Measurements from ENCODE around the gene TAS1R3. TPM values are rescaled to one million over a fixed set of nuclear protein-coding genes. Genes with fewer than 3 reads are reported as not detected.

The TAS1R3 gene
- total and polyA plus RNA-seq, 2 of the 4 experiments (the other 2 are of a cell fraction) = under 0.01 to 0.05 TPM

DNA sequence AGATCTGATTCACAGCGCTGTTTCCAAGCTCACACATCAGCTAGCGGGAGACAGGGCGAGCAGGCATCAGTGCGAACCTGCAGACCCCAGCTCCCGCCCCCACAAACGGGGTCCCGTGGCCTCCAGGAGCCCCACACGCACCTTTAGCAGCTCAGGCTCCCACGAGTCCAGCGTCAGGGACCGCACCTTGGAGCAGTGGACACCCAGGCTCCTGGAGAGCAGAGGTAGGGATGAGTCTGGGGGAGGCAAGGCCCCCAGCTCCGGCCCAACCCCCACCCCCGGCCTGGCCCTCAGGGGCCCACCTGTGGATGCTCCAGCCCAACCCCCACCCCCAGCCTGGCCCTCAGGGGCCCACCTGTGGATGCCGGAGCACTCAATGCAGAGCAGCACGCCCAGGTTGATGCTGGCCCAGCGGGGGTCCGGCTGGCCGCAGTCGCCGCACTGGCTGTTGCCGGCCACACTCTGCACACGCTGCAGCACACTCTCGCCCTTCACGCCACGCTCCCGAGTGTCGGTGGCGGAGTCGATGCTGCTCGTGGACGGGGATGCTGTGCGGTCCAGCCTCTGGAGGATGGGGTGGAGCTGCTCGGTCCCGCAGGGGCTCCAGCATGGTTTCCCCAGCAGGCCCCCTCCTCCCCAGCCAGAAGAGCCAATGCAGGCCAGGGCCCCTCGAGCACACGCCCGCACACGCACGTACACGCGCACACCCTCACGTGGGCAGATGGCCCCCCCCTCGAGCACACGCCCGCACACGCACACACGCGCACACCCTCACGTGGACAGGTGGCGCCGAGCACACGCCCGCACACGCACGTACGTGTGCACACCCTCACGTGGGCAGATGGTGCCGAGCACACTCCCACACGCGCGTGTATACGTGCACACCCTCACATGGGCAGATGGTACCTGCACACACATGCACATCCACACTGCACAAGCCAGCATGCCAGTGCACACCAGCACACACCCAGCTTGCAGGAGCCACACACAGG lies 34.7 kb upstream of the TAS1R3 start:
- no peak overlapping the region for H2BK5ac ChIP-seq (ENCODE audit: low read depth, low read length, poor library complexity, severe bottlenecking)
- DNase-seq (no peak), ATAC-seq (ENCODE audit: low read depth) (no peak)
- peaks cover 0 to 3% of the 10 kb centered on the region in 2 experiments; a peak in 1 of 4 replicates for H3K79me1 ChIP-seq (ENCODE audit: low read depth in 1 of 2, low read length in 2 of 2)
- H3K9me3 ChIP-seq (ENCODE audit: control insufficient read depth, insufficient read depth, low read length) = no peaks in the 10 kb centered on the region
- H3K4ac ChIP-seq (ENCODE audit: low read depth, low read length) = no peak overlapping the region
- CTCF ChIA-PET = no interaction called here
- H2AK5ac ChIP-seq (ENCODE audit: low read depth, low read length) = no peak overlapping the region
- intact Hi-C loops (cut with micrococcal nuclease) = no loop called here
- POLR2A ChIA-PET (ENCODE audit: unreplicated experiment) = no interaction called here
- no TSS peak for BruUV-seq (replicated peaks)
- H2BK15ac ChIP-seq (ENCODE audit: low read depth, low read length) = no peak overlapping the region
- H3K4me3 ChIP-seq (ENCODE audit: insufficient read depth, low read depth, low read length) = no peak overlapping the region
- H4K5ac ChIP-seq (ENCODE audit: low read depth, low read length) = no peak overlapping the region
- no peak overlapping the region for H2AK9ac ChIP-seq (replicated peaks; ENCODE audit: low read depth, low read length, poor library complexity)
- H4K91ac ChIP-seq (ENCODE audit: insufficient read depth, low read depth, low read length) = no peak overlapping the region
- no peak overlapping the region for H2BK120ac ChIP-seq (ENCODE audit: low read depth, low read length)
- no peak overlapping the region for H3K23ac ChIP-seq (ENCODE audit: low read depth, low read length)
- H3K18ac ChIP-seq (ENCODE audit: low read depth, low read length) = no peak overlapping the region
- no peak overlapping the region for H3K9ac ChIP-seq (ENCODE audit: low read depth, low read length)
- H3K27me3 ChIP-seq (ENCODE audit: control insufficient read depth, insufficient read depth, low read length) = no peaks in the 10 kb centered on the region
- no peak overlapping the region for H4K8ac ChIP-seq (ENCODE audit: low read depth in 2 of 2, low read length in 2 of 2)
- TF ChIP-seq CEBPB (IDR thresholded peaks at IDR 0.05; ENCODE audit: low read depth, low read length) (no peak), NFE2L2 (IDR thresholded peaks at IDR 0.05; ENCODE audit: low read depth, low read length) (no peak)
- in situ Hi-C loops (cut with MboI; ENCODE audit: low sequenced_read_pairs) = no loop called here
- peaks cover 43% of the 10 kb centered on the region for H3K36me3 ChIP-seq (ENCODE audit: control insufficient read depth, insufficient read depth, low read length)
- H2BK20ac ChIP-seq (ENCODE audit: low read depth, low read length) = no peak overlapping the region
- no peak overlapping the region for H3K4me2 ChIP-seq (ENCODE audit: low read depth, low read length)
- H3K4me1 ChIP-seq (ENCODE audit: control insufficient read depth, insufficient read depth, low read length) = no peaks in the 10 kb centered on the region
- dilution Hi-C loops (cut with HindIII; ENCODE audit: low sequenced_read_pairs, unreplicated experiment) = no loop called here
- WGBS, 2 experiments (ENCODE audit: extremely low coverage in 2 of 2, insufficient read length in 1 of 2) = 97% methylated on average over 27 of the region's 62 CpGs; no CpG with 5 or more reads in 1 of the 2 experiments
- H2AFZ ChIP-seq (replicated peaks; ENCODE audit: low read length, poor library complexity) = no peak overlapping the region
- no peak overlapping the region for H3K27ac ChIP-seq (ENCODE audit: insufficient read depth, low read length)
- peaks cover 34% of the 10 kb centered on the region for H4K20me1 ChIP-seq (ENCODE audit: insufficient read depth, low read length)
- no peaks in the 10 kb centered on the region for H3K9me1 ChIP-seq (ENCODE audit: insufficient read depth, low read length)
- H3K56ac ChIP-seq (ENCODE audit: extremely low read depth, insufficient read depth, low read length) = no peak overlapping the region
- H3K14ac ChIP-seq (replicated peaks; ENCODE audit: low read depth, low read length) = no peak overlapping the region
